GM18858 (cell line): Measurements from ENCODE around the gene MAGI1.
A peak's percentile ranks its signal among the peaks of the same experiment; 100 is the strongest.

Experiments
- ATAC-seq: cut with Tn5 transposase; IDR thresholded peaks from one replicate; pipeline ENCODE4 v1.9.1; 2021; ENCODE audit not compliant: unreplicated experiment

MAGI1 gene

GRCh38 chr3:65978116-65978515 is 60.6 kb downstream of the MAGI1 start:
- ATAC-seq: no peak

GRCh38 chr3:65975032-65975431 is 63.7 kb downstream of the MAGI1 start:
- ATAC-seq: no peak

GRCh38 chr3:65974509-65974908 is 64.2 kb downstream of the MAGI1 start:
- ATAC-seq: no peak

GRCh38 chr3:65972765-65973164 is 66.0 kb downstream of the MAGI1 start:
- no peak for ATAC-seq

GRCh38 chr3:65971293-65972252 is 67.1 kb downstream of the MAGI1 start:
- ATAC-seq: no peak

GRCh38 chr3:65968996-65969395 is 69.7 kb downstream of the MAGI1 start:
- no peak for ATAC-seq

- no peak for ATAC-seq
These were observed 71.3 kb downstream of the MAGI1 start for GRCh38 chr3:65967451-65967850.

GRCh38 chr3:65964838-65965237 is 73.9 kb downstream of the MAGI1 start:
- ATAC-seq: no peak

- peak; percentile 98 for ATAC-seq
These were observed 74.7 kb downstream of the MAGI1 start for GRCh38 chr3:65963787-65964677.

GRCh38 chr3:65961733-65962132 is 77.0 kb downstream of the MAGI1 start:
- ATAC-seq: no peak

GRCh38 chr3:65961128-65961527 is 77.6 kb downstream of the MAGI1 start:
- no peak for ATAC-seq

- no peak for ATAC-seq
These were observed 78.6 kb downstream of the MAGI1 start for GRCh38 chr3:65960087-65960486.

GRCh38 chr3:65958216-65958615 is 80.5 kb downstream of the MAGI1 start:
- no peak for ATAC-seq

- ATAC-seq: no peak
These were observed 82.8 kb downstream of the MAGI1 start for GRCh38 chr3:65955792-65956477.

- ATAC-seq: no peak
These were observed 84.6 kb downstream of the MAGI1 start for GRCh38 chr3:65953881-65954733.

GRCh38 chr3:65953301-65953812 is 85.4 kb downstream of the MAGI1 start:
- ATAC-seq: no peak

- no peak for ATAC-seq
These were observed 85.9 kb downstream of the MAGI1 start for GRCh38 chr3:65952842-65953241.

- ATAC-seq: no peak
These were observed 86.7 kb downstream of the MAGI1 start for GRCh38 chr3:65951836-65952505.
